GM12878 (cell line): ENCODE measurements around the gene HTR4. TPM values are rescaled to one million over a fixed set of nuclear protein-coding genes. Genes with fewer than 3 reads are reported as not detected.

Experiments used
- ATAC-seq: fragments of 200-7000 bp; cut with Tn5 transposase; 3 replicates; pipeline ENCODE4 v1.9.1; 2020; ENCODE audit warnings: mild to moderate bottlenecking, moderate library complexity
- BruUV-seq: library from RNA; stranded (reverse); fragments of 400-500 nt; replicated peaks from 2 replicates; lab custom pipeline; 2021; lab: Mats Ljungman, UMichigan
- CTCF ChIA-PET: fragments of 300-600 bp; sonication (Branson Sonifier 250); formaldehyde crosslinking; extraction: SDS; loops from one replicate; lab custom pipeline; 2021; ENCODE audit warnings: inconsistent platforms; lab: Yijun Ruan, JAX
- POLR2A ChIA-PET: fragments of 350-600 bp; formaldehyde crosslinking; extraction: SDS; loops from one replicate; lab custom pipeline; 2021; ENCODE audit warnings: inconsistent platforms; lab: Charles Lee
- RAD21 ChIA-PET: fragments of 300-600 bp; sonication (Branson Sonifier 250); formaldehyde crosslinking; loops from one replicate; lab custom pipeline; 2023; ENCODE audit warnings: antibody characterized with exemption; ENCODE audit not compliant: unreplicated experiment; lab: Charles Lee
- SMC1A ChIA-PET: fragments of 300-600 bp; sonication (Branson Sonifier 250); formaldehyde crosslinking; loops from one replicate; lab custom pipeline; 2023; ENCODE audit not compliant: unreplicated experiment, uncharacterized antibody; lab: Charles Lee
- DNase-seq: peaks from one replicate; pipeline ENCODE4 v3.0.0-alpha.2; 2011; ENCODE audit warnings: low read depth, low spot score
- FAIRE-seq: peaks from 3 replicates; lab custom pipeline; 2011; peaks lifted over from hg19 to GRCh38; lab: Jason Lieb, UNC
- H2AFZ ChIP-seq: 2 replicates; pipeline ENCODE4 v1.6.0; 2011; ENCODE audit warnings: low read depth, low read length, control low read depth; ENCODE audit not compliant: control insufficient read depth
- H3K27ac ChIP-seq: 2 replicates; pipeline ENCODE4 v1.5.1; 2011; ENCODE audit warnings: control low read depth; ENCODE audit not compliant: control insufficient read depth, insufficient read depth
- H3K27me3 ChIP-seq, 2 experiments: replicated peaks in 1 of 2; 2 replicates each; pipeline versions ENCODE4 v1.6.0 to v1.6.1; 2011; ENCODE audit warnings: low read length in 1 of 2; ENCODE audit not compliant: control insufficient read depth in 2 of 2, insufficient read depth in 2 of 2
- H3K36me3 ChIP-seq, 2 experiments: 2 replicates each; pipeline ENCODE4 v1.5.1; 2011; ENCODE audit warnings: low read length in 1 of 2; ENCODE audit not compliant: control insufficient read depth in 2 of 2, insufficient read depth in 2 of 2
- H3K4me1 ChIP-seq: 2 replicates; pipeline ENCODE4 v1.6.1; 2011; ENCODE audit warnings: mild to moderate bottlenecking, low read length, moderate library complexity, mixed read lengths; ENCODE audit not compliant: control insufficient read depth, insufficient read depth
- H3K4me2 ChIP-seq: 2 replicates; pipeline ENCODE4 v1.6.0; 2011; ENCODE audit warnings: control low read depth; ENCODE audit not compliant: control insufficient read depth, insufficient read depth
- H3K4me3 ChIP-seq: fragments of 200-600 bp; sonication (generic); 2 replicates; pipeline ENCODE4 v1.5.1; 2016
- H3K79me2 ChIP-seq: 2 replicates; pipeline ENCODE4 v1.6.0; 2011; ENCODE audit warnings: low read length; ENCODE audit not compliant: control insufficient read depth, insufficient read depth
- H3K9ac ChIP-seq: 2 replicates; pipeline ENCODE4 v1.8.0; 2011; ENCODE audit warnings: low read length, control low read depth, mixed read lengths; ENCODE audit not compliant: control insufficient read depth, insufficient read depth
- H3K9me3 ChIP-seq: replicated peaks from 3 replicates; pipeline ENCODE4 v1.5.1; 2011; ENCODE audit warnings: mild to moderate bottlenecking, low read length; ENCODE audit not compliant: control insufficient read depth, insufficient read depth
- H4K20me1 ChIP-seq: 2 replicates; pipeline ENCODE4 v1.6.0; 2011; ENCODE audit not compliant: control insufficient read depth, insufficient read depth
- ATF7 ChIP-seq: fragments of 450-650 bp; IDR thresholded peaks from 2 replicates; pipeline ENCODE4 v1.6.1; 2016; ENCODE audit warnings: low read depth, mild to moderate bottlenecking
- BACH1 ChIP-seq: fragments of 450-650 bp; IDR thresholded peaks from 2 replicates; pipeline ENCODE4 v1.6.1; 2017; ENCODE audit warnings: mild to moderate bottlenecking, borderline replicate concordance
- BRCA1 ChIP-seq: IDR thresholded peaks from 2 replicates; pipeline ENCODE4 v1.6.1; 2011; ENCODE audit warnings: low read depth, low read length, improper control_type of control experiment
- KDM1A ChIP-seq: fragments of 200-600 bp; sonication (generic); IDR thresholded peaks from 2 replicates; pipeline ENCODE4 v1.6.1; 2016; ENCODE audit warnings: borderline replicate concordance
- MTA2 ChIP-seq: fragments of 450-650 bp; IDR thresholded peaks from 2 replicates; pipeline ENCODE4 v1.6.1; 2016; ENCODE audit warnings: low read depth, mild to moderate bottlenecking, moderate library complexity
- MXI1 ChIP-seq: fragments of 150-350 bp; IDR thresholded peaks from 2 replicates; pipeline ENCODE4 v1.6.1; 2011; ENCODE audit warnings: low read depth, mild to moderate bottlenecking, inconsistent platforms, low read length, improper control_type of control experiment
- NFXL1 ChIP-seq: fragments of 450-650 bp; IDR thresholded peaks from 2 replicates; pipeline ENCODE4 v1.6.1; 2017; ENCODE audit warnings: antibody characterized with exemption, mild to moderate bottlenecking, borderline replicate concordance
- POLR2AphosphoS5 ChIP-seq: IDR thresholded peaks from 2 replicates; pipeline ENCODE4 v1.6.1; 2011; ENCODE audit warnings: mild to moderate bottlenecking, low read length, inconsistent platforms
- RAD51 ChIP-seq: fragments of 450-650 bp; IDR thresholded peaks from 2 replicates; pipeline ENCODE4 v1.6.1; 2016; ENCODE audit warnings: moderate library complexity, mild to moderate bottlenecking, inconsistent platforms
- SP1 ChIP-seq: IDR thresholded peaks from one replicate; pipeline ENCODE4 v1.6.1; 2011; ENCODE audit warnings: low read depth, low read length
- SREBF1 ChIP-seq: IDR thresholded peaks from 2 replicates; pipeline ENCODE4 v1.6.1; 2012; ENCODE audit warnings: mild to moderate bottlenecking, low read length
- WRNIP1 ChIP-seq: IDR thresholded peaks from 2 replicates; pipeline ENCODE4 v1.6.1; 2011; ENCODE audit warnings: low read depth, low read length, improper control_type of control experiment, borderline replicate concordance
- ZNF384 ChIP-seq: IDR thresholded peaks from 2 replicates; pipeline ENCODE4 v1.6.1; 2012; ENCODE audit warnings: low read depth, mild to moderate bottlenecking, low read length, improper control_type of control experiment, borderline replicate concordance
- ZSCAN29 ChIP-seq: fragments of 450-650 bp; IDR thresholded peaks from 2 replicates; pipeline ENCODE4 v1.6.1; 2017; ENCODE audit warnings: mild to moderate bottlenecking, moderate library complexity
- WGBS: methylation state at CpG from one replicate; pipeline ENCODE4 v1.1.6; 2016; ENCODE audit warnings: low lambda C conversion rate; ENCODE audit not compliant: insufficient replicate concordance, insufficient coverage; ENCODE audit errors: missing lambda C conversion rate; 5-methylcytosine and 5-hydroxymethylcytosine counted together
- in situ Hi-C: fragments of 300-500 bp; cut with MboI; formaldehyde crosslinking; loops from 9 replicates; pipeline ENCODE4 v1.14.3; 2018; ENCODE audit warnings: mixed read lengths
- intact Hi-C: fragments of 100-400 bp; cut with micrococcal nuclease; formaldehyde crosslinking; loops from one replicate; pipeline ENCODE4 v1.14.2; 2022; ENCODE audit not compliant: unreplicated experiment
- polyA plus RNA-seq, 11 experiments: library from polyadenylated mRNA; depleted of rRNA in 4 of 11; unstranded in 6 of 11; stranded (reverse) in 5 of 11; fragments of >200 nt; fragmentation: Nextera tagmentation in 4 of 11; fragmentation: Illumina TruSeq in 1 of 11; extraction: Ambion mirVana in 4 of 11; extraction: Trizol in 1 of 11; gene quantifications; 1 replicate in 1 of 11; 2 replicates in 10 of 11; pipeline versions ENCODE4 v1.2.1 to v1.2.3, GENCODE V29; 2011 to 2016; ENCODE audit warnings: inconsistent platforms in 2 of 11, missing spikeins in 2 of 11, low read depth in 1 of 11
- total RNA-seq, 4 experiments: library from RNA; depleted of rRNA in 3 of 4; stranded (reverse); fragments of >200 nt in 3 of 4; fragmentation: Illumina TruSeq in 1 of 4; extraction: Trizol in 1 of 4; gene quantifications; 2 replicates each; pipeline versions ENCODE4 v1.2.1 to v1.2.3, GENCODE V29; 2013 to 2021
- TF ChIP-seq, protein P1 (sequence below): IDR thresholded peaks from 2 replicates; pipeline ENCODE4 v1.6.1; 2011; ENCODE audit warnings: low read depth, low read length, improper control_type of control experiment, borderline replicate concordance
- TF ChIP-seq, protein P2 (sequence below): fragments of 450-650 bp; IDR thresholded peaks from 2 replicates; pipeline ENCODE4 v1.6.1; 2017; ENCODE audit warnings: borderline replicate concordance
- TF ChIP-seq, protein P3 (sequence below): fragments of 450-650 bp; IDR thresholded peaks from 2 replicates; pipeline ENCODE4 v1.6.1; 2017; ENCODE audit warnings: low read depth, mild to moderate bottlenecking, moderate library complexity

HTR4 gene
- total and polyA plus RNA-seq, 10 of the 15 experiments (the other 5 are each of a cell fraction or from before 2014, with no cell fraction given), result not detected

DNA sequence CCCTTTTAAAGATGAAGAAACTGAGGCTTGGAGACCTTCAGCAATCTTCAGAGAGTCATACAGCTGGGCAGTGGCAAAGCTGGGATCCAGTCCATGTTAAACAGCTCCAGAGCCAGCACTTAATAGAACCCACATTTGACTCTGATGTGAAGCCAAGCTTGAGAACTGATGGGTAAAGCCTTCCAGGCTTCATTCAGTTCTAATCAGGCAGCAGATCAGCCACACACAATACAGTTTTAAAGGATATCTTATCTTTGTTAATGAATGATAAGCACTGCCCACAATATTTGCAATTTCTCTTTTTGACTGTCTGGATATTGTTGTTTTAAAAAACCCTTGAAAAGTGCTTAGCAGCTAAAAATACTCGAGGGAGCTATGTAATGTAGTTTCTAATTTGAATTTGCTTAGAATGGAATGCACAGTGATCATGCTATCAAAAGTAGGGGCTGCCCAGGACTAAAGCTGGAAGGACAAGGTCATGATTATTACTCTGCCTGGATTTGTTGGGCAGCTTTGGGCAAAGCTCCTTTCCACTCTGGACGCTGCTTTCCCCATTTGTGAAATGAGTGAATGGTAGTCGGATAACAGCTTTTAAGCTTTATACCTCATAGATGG, 31.3 kb upstream of the HTR4 start:
- Histone ChIP-seq H3K4me1 (no peaks in the 10 kb centered on the region), H3K4me2 (no peak overlapping the region), H3K27ac (no peak overlapping the region), H3K9me3 (no peaks in the 10 kb centered on the region), H3K36me3 (no peaks in the 10 kb centered on the region), H3K79me2 (no peaks in the 10 kb centered on the region), H2AFZ (no peak overlapping the region), H4K20me1 (no peaks in the 10 kb centered on the region), H3K27me3 (no peaks in the 10 kb centered on the region), H3K9ac (no peak overlapping the region), H3K4me3 (no peak overlapping the region)
- ChIA-PET SMC1A (no interaction called here), RAD21 (no interaction called here), POLR2A (no interaction called here), CTCF (interaction anchor here (0.8 to 1.7 kb wide), 5 partner anchors 45 to 272 kb away, joined by 3 to 6 read pairs (median 3); no protein-coding TSS in a partner anchor)
- in situ Hi-C loops, result no loop called here
- DNase-seq (no peak), FAIRE-seq (no peak), ATAC-seq (no peak)
- BruUV-seq, result no TSS peak
- TF ChIP-seq ZNF384 (no peak), MTA2 (no peak), BACH1 (no peak), ATF7 (no peak), RAD51 (no peak), POLR2AphosphoS5 (no peak), KDM1A (no peak), BRCA1 (no peak), SREBF1 (no peak), MXI1 (no peak), SP1 (no peak), NFXL1 (no peak), WRNIP1 (no peak), ZSCAN29 (no peak)
- TF ChIP-seq, protein P1, sequence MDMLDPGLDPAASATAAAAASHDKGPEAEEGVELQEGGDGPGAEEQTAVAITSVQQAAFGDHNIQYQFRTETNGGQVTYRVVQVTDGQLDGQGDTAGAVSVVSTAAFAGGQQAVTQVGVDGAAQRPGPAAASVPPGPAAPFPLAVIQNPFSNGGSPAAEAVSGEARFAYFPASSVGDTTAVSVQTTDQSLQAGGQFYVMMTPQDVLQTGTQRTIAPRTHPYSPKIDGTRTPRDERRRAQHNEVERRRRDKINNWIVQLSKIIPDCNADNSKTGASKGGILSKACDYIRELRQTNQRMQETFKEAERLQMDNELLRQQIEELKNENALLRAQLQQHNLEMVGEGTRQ, result no peak
- TF ChIP-seq, protein P2, sequence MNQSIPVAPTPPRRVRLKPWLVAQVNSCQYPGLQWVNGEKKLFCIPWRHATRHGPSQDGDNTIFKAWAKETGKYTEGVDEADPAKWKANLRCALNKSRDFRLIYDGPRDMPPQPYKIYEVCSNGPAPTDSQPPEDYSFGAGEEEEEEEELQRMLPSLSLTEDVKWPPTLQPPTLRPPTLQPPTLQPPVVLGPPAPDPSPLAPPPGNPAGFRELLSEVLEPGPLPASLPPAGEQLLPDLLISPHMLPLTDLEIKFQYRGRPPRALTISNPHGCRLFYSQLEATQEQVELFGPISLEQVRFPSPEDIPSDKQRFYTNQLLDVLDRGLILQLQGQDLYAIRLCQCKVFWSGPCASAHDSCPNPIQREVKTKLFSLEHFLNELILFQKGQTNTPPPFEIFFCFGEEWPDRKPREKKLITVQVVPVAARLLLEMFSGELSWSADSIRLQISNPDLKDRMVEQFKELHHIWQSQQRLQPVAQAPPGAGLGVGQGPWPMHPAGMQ, result no peak
- TF ChIP-seq, protein P3, sequence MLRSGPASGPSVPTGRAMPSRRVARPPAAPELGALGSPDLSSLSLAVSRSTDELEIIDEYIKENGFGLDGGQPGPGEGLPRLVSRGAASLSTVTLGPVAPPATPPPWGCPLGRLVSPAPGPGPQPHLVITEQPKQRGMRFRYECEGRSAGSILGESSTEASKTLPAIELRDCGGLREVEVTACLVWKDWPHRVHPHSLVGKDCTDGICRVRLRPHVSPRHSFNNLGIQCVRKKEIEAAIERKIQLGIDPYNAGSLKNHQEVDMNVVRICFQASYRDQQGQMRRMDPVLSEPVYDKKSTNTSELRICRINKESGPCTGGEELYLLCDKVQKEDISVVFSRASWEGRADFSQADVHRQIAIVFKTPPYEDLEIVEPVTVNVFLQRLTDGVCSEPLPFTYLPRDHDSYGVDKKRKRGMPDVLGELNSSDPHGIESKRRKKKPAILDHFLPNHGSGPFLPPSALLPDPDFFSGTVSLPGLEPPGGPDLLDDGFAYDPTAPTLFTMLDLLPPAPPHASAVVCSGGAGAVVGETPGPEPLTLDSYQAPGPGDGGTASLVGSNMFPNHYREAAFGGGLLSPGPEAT, result no peak
- 18% methylated on average over 3 of the region's 3 CpGs for WGBS
- intact Hi-C loops, result loop anchor here (2.0 kb wide), 1 partner anchor 241 kb away; no protein-coding TSS in a partner anchor
